Adrenal gland (tissue), 12 donors: ENCODE data around the gene TBX1. TPM values are rescaled to one million over a fixed set of nuclear protein-coding genes. Genes with fewer than 3 reads are reported as not detected.
"Not testable (repeated sequence)": the region's sequence is repeated elsewhere in the genome, so short reads cannot be mapped to it uniquely, and the experiment has no call there.

Source experiments
- DNase-seq, 7 donors: peaks; one replicate each; pipeline ENCODE4 v3.0.0-alpha.2; 2019 to 2020
- H3K27ac ChIP-seq, 5 donors: fragments of 200-600 bp; sonication (generic) in 4 of 5; 1 replicate in 3 of 5; 2 replicates in 2 of 5; pipeline versions ENCODE4 v1.5.1 to v1.8.0; 2016 to 2020; ENCODE audit warnings: mild to moderate bottlenecking in 1 of 5
- H3K27me3 ChIP-seq: fragments of 200-600 bp; 2 replicates; pipeline ENCODE4 v1.8.0; 2021
- H3K36me3 ChIP-seq, 2 donors: fragments of 200-600 bp; replicated peaks in 1 of 2; 1 replicate in 1 of 2; 2 replicates in 1 of 2; pipeline versions ENCODE4 v1.5.1 to v1.8.0; 2018 to 2022
- H3K4me1 ChIP-seq, 2 donors: fragments of 200-600 bp; replicated peaks in 1 of 2; 1 replicate in 1 of 2; 2 replicates in 1 of 2; pipeline versions ENCODE4 v1.5.1 to v1.8.0; 2018 to 2021
- H3K4me3 ChIP-seq, 4 donors: fragments of 200-600 bp; sonication (generic) in 3 of 4; one replicate each; pipeline ENCODE4 v1.5.1; 2016 to 2018
- H3K9me3 ChIP-seq, 3 donors: fragments of 200-600 bp; sonication (generic) in 1 of 3; replicated peaks in 1 of 3; 1 replicate in 2 of 3; 2 replicates in 1 of 3; pipeline versions ENCODE4 v1.5.1 to v1.8.0; 2016 to 2021
- POLR2A ChIP-seq, 2 donors: fragments of 450-650 bp; IDR thresholded peaks; one replicate each; pipeline ENCODE4 v1.6.1; 2017; ENCODE audit warnings: antibody characterized with exemption in 2 of 2, mild to moderate bottlenecking in 2 of 2, moderate library complexity in 1 of 2
- WGBS, 4 donors: extraction: QIAGEN DNeasy Blood & Tissue Kit in 2 of 4; methylation state at CpG; one replicate each; pipeline versions ENCODE4 v1.1.5 to v1.1.7; 2013 to 2017; 5-methylcytosine and 5-hydroxymethylcytosine counted together
- intact Hi-C, 2 donors: fragments of 100-400 bp; cut with DNase I; formaldehyde crosslinking; loops; one replicate each; pipeline versions ENCODE4 v1.14.1 to v1.15.0; 2022 to 2023
- polyA plus RNA-seq, 3 donors: library from polyadenylated mRNA; stranded (reverse); fragments of 200-250 nt in 2 of 3; fragments of 350-450 nt in 1 of 3; fragmentation: Illumina TruSeq in 1 of 3; extraction: RNeasy Lipid Tissue Mini Kit (QIAGEN cat#74804) in 1 of 3; gene quantifications; one replicate each; pipeline ENCODE4 v1.2.3, GENCODE V29; 2013 to 2014
- total RNA-seq, 9 donors: library from RNA; depleted of rRNA in 4 of 9; stranded (reverse); fragments of >200 nt in 4 of 9; fragments of 120-200 nt in 1 of 9; fragmentation: NEBNext Ultra II Directional in 1 of 9; extraction: Animal tissue kit (Norgen Biotek cat#: 25700) in 1 of 9; gene quantifications; one replicate each; pipeline versions ENCODE4 v1.1.0 to v1.2.4, GENCODE V29; 2013 to 2023
- TF ChIP-seq, protein P1 (sequence below), 6 experiments: fragments of 450-650 bp in 4 of 6; fragments of 200-600 bp in 2 of 6; sonication (generic) in 1 of 6; IDR thresholded peaks; 1 replicate in 5 of 6; 2 replicates in 1 of 6; pipeline versions ENCODE4 v1.5.1 to v1.8.0; 2016 to 2021; ENCODE audit warnings: antibody characterized with exemption in 6 of 6, mild to moderate bottlenecking in 2 of 6, moderate library complexity in 1 of 6
- donor health status: healthy with polysubstance abuse.
- donor health status: Bipolar disorder and iron deficiency.
- donor health status: DM: yes; HTN: yes; CAD: no.
- donor health status: DM: no; HTN: no; CAD: no.
- donor health status: DM: no; HTN: no; CAD: no.
- donor health status: DM: yes; HTN: yes; CAD: no.

TBX1 gene
- total and polyA plus RNA-seq, 12 donors = 0.11 to 10.1 (median 1.1) TPM; not detected in 3

DNA sequence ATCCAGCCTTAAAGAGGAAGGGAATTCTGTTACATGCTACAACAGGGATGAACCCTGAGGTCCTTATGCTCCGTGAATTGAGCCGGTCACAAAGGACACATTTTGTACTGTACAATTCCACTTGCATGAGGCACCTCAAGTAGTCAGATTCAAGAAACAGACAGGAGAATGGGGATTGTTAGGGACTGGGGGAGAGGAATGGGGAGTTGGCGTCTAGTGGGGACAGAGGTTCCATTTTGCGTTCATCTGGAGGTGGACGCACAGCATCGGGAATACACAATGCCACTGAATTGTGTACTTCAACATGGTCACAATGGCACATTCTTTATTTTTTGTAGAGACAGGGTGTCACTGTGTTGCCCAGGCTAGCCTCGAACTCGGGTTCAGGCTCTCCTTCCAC, 14.1 kb downstream of the TBX1 start:
- Histone ChIP-seq H3K36me3 (no peaks in the 10 kb centered on the region), H3K9me3 (no peaks in the 10 kb centered on the region), H3K27ac (no peak overlapping the region), H3K27me3 (peaks cover 13% of the 10 kb centered on the region), H3K4me1 (no peaks in the 10 kb centered on the region), H3K4me3 (no peak overlapping the region)
- DNase-seq = no peak
- WGBS, 4 donors = 90 to 92% (median 91%) methylated on average over 8 of the region's 8 CpGs
- intact Hi-C loops = no loop called here
- TF ChIP-seq, protein P1, sequence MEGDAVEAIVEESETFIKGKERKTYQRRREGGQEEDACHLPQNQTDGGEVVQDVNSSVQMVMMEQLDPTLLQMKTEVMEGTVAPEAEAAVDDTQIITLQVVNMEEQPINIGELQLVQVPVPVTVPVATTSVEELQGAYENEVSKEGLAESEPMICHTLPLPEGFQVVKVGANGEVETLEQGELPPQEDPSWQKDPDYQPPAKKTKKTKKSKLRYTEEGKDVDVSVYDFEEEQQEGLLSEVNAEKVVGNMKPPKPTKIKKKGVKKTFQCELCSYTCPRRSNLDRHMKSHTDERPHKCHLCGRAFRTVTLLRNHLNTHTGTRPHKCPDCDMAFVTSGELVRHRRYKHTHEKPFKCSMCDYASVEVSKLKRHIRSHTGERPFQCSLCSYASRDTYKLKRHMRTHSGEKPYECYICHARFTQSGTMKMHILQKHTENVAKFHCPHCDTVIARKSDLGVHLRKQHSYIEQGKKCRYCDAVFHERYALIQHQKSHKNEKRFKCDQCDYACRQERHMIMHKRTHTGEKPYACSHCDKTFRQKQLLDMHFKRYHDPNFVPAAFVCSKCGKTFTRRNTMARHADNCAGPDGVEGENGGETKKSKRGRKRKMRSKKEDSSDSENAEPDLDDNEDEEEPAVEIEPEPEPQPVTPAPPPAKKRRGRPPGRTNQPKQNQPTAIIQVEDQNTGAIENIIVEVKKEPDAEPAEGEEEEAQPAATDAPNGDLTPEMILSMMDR (IDR thresholded peaks at IDR 0.05) = no peak
- no peak for TF ChIP-seq POLR2A (IDR thresholded peaks at IDR 0.05)

DNA sequence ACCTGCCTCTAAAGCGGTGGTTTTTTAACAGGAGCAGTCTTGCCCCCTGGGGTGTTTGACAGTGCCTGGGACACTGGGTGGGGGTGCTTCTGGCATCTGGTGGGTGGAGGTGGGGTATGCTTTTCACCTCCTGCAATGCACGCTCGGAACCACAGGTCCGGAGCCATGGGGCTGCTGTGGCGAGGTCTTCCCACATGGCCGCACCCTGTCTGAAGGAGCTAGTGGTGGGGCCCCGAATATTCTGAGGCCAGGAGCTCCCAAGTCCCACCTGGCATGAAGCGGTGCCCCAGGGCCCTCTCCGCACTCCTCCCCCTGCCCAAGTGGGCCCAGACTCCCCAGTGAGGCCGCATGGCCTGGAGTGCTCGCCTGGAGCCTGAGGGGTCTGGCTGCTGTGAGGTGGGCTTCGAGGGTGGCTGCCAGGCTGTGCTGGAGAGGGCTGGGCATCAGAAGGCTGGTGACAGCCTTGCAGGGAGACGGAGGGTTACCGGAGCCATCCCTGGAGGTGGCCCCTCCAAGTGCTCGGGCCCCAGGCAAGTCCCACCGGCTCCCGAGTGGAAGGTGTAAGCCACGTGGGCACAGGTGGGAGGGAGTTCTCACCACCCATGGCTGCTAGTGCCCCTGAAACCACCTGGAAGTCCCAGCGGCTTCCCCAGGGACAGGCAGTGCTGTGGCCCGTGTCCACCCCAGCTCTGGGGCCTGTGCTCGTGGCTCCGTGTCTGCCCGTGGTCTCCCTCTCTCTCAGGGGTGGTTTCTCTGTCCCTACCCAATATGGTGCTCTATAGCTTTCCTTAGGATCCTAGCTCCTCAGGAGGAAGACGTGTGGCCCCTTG, 15.1 kb downstream of the TBX1 start:
- Histone ChIP-seq H3K4me3 (no peak overlapping the region), H3K36me3 (no peaks in the 10 kb centered on the region), H3K27me3 (peaks cover 2% of the 10 kb centered on the region), H3K9me3 (no peaks in the 10 kb centered on the region), H3K27ac (no peak overlapping the region), H3K4me1 (no peaks in the 10 kb centered on the region)
- no peak for DNase-seq
- no peak for TF ChIP-seq POLR2A (IDR thresholded peaks at IDR 0.05)
- TF ChIP-seq, protein P1 (IDR thresholded peaks at IDR 0.05) = no peak
- intact Hi-C loops = no loop called here
- 90 to 96% (median 91%) methylated on average over 4 to 24 of the region's 24 CpGs for WGBS, 4 donors

DNA sequence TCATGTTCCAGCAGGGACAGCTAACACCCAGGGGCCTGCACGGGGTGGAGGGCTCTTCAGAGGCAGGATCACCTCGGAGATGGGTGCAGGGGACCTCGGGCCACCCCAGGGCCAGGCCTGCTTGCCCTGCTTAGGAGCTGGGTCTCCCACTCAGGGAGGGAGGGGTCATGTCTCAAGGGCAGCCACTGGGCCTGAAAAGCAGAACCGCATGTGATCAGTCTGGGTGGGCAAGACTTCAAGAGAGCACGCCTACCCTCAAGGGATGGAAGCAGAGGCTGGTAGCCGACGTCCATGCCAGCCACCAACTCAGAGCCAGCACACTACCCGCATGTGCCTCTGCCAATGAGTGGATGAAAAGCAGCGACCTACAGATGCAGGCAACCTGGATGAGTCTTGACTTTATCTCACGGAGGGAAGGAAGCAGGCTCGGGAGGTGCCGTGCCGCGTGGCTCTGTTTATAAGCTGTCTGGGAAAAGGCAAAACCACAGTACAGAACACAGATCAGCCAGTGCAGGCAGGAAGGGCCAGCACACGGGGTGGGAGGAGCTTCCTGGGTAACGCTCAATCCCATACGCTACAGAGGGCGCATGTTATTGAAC, 16.0 kb downstream of the TBX1 start:
- intact Hi-C loops = no loop called here

DNA sequence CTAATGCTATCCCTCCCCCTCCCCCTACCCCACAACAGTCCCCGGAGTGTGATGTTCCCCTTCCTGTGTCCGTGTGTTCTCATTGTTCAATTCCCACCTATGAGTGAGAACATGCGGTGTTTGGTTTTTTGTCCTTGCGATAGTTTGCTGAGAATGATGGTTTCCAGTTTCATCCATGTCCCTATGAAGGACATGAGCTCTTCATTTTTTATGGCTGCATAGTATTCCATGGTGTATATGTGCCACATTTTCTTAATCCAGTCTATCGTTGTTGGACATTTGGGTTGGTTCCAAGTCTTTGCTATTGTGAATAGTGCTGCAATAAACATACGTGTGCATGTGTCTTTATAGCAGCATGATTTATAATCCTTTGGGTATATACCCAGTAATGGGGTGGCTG, 16.6 kb downstream of the TBX1 start:
- H3K9me3 ChIP-seq, H3K4me1 ChIP-seq, H3K4me3 ChIP-seq, H3K27me3 ChIP-seq, intact Hi-C loops, DNase-seq, H3K36me3 ChIP-seq, H3K27ac ChIP-seq: not testable (repeated sequence)
- WGBS, 4 donors = 73 to 95% (median 88%) methylated on average over 6 of the region's 6 CpGs

More for the DNA sequence above, 16.0 kb downstream of the TBX1 start:
- DNase-seq = no peak
- WGBS, 4 donors = 65 to 73% (median 69%) methylated on average over 12 to 18 of the region's 18 CpGs
- no peak for TF ChIP-seq POLR2A (IDR thresholded peaks at IDR 0.05)
- TF ChIP-seq, protein P1 (IDR thresholded peaks at IDR 0.05) = no peak
- Histone ChIP-seq H3K9me3 (no peaks in the 10 kb centered on the region), H3K27ac (no peak overlapping the region), H3K4me3 (no peak overlapping the region), H3K36me3 (no peaks in the 10 kb centered on the region), H3K27me3 (peaks cover under 1% of the 10 kb centered on the region), H3K4me1 (no peaks in the 10 kb centered on the region)
